H1 (cell line): ENCODE results near the gene NDUFS7.

Experiments
- EZH2 ChIP-seq: fragments of 200-600 bp; sonication (generic); IDR thresholded peaks from 2 replicates; pipeline ENCODE4 v1.7.1; 2012; ENCODE audit warnings: low read depth, mild to moderate bottlenecking, moderate library complexity, low read length, inconsistent platforms; ENCODE audit not compliant: severe bottlenecking
- JUND ChIP-seq: IDR thresholded peaks from 2 replicates; pipeline ENCODE4 v1.6.1; 2011; ENCODE audit warnings: mild to moderate bottlenecking, improper control_type of control experiment, low read length
- POLR2A ChIP-seq, 2 experiments: IDR thresholded peaks; 1 replicate in 1 of 2; 2 replicates in 1 of 2; pipeline ENCODE4 v1.6.1; 2011; ENCODE audit warnings: low read depth in 2 of 2, low read length in 2 of 2, mild to moderate bottlenecking in 2 of 2; ENCODE audit errors: control extremely low read depth in 1 of 2
- TF ChIP-seq, protein P1 (sequence below), 3 experiments: IDR thresholded peaks; 1 replicate in 2 of 3; 2 replicates in 1 of 3; pipeline versions ENCODE4 v1.5.1 to v1.6.1; 2011; ENCODE audit warnings: low read length in 3 of 3, mild to moderate bottlenecking in 3 of 3, inconsistent platforms in 2 of 3, low read depth in 1 of 3, moderate library complexity in 1 of 3; ENCODE audit not compliant: insufficient read depth in 1 of 3; ENCODE audit errors: control extremely low read depth in 1 of 3

DNA sequence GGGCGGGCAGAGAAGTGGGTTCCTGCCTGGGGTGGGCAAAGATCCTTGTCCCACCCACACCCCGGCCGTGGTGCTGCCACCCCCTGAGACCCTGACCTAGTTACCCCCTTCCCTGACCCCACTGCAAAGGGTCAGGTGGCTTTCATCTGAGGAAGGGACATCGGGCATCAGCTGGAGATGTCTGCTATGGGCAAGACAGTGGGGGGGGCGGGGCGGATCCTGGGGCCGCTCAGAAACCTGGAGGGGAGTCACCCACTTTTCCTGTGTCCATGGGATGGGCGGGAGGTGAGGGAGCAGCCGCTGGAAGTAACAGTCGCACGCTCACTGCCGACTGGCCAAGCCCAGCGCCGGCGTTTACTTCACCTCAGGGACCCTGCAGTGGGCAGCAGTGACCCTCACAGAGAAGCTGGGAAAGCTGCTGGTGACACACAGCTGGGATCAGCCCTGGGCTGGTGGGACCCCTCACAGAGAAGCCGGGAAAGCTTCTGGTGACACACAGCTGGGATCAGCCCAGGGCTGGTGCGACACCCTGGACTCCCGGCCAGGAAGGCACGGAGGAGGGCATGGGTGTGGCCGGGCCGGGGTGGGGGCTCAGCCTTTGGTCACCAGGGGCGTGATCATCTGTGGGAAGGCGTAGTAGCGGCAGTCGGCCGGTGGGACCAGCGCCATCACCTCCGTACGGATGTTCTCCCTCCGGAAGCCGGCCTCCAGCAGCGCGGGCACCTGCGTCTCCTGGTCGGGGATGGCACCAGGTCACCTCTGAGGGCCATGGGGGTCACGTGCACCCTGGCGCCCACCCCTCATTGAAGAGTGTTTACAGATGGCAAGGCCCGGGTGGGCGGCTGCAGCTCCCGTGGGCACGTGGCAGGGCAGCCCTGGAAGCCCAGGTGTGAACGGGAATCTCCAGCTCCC is 13.3 kb downstream of the NDUFS7 start:
- TF ChIP-seq, protein P1, sequence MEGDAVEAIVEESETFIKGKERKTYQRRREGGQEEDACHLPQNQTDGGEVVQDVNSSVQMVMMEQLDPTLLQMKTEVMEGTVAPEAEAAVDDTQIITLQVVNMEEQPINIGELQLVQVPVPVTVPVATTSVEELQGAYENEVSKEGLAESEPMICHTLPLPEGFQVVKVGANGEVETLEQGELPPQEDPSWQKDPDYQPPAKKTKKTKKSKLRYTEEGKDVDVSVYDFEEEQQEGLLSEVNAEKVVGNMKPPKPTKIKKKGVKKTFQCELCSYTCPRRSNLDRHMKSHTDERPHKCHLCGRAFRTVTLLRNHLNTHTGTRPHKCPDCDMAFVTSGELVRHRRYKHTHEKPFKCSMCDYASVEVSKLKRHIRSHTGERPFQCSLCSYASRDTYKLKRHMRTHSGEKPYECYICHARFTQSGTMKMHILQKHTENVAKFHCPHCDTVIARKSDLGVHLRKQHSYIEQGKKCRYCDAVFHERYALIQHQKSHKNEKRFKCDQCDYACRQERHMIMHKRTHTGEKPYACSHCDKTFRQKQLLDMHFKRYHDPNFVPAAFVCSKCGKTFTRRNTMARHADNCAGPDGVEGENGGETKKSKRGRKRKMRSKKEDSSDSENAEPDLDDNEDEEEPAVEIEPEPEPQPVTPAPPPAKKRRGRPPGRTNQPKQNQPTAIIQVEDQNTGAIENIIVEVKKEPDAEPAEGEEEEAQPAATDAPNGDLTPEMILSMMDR (IDR thresholded peaks at IDR 0.05; ENCODE audit: control extremely low read depth in 1 of 3, insufficient read depth in 1 of 3, low read depth in 1 of 3, low read length in 3 of 3) = no peak
- TF ChIP-seq JUND (no peak), POLR2A (IDR thresholded peaks at IDR 0.05; ENCODE audit: control extremely low read depth in 1 of 2, low read depth in 2 of 2, low read length in 2 of 2) (no peak), EZH2 (no peak)
